ES-I3 (cell line): Measurements from ENCODE around the gene CD2AP.

ENCODE experiments used
- H3K36me3 ChIP-seq: 2 replicates; pipeline ENCODE4 v1.6.1; 2013; ENCODE audit warnings: mild to moderate bottlenecking, low read length, control low read depth, moderate library complexity; ENCODE audit not compliant: insufficient read depth
- H3K4me1 ChIP-seq: 2 replicates; pipeline ENCODE4 v1.6.1; 2013; ENCODE audit warnings: mild to moderate bottlenecking, control low read depth, low read length; ENCODE audit not compliant: insufficient read depth
- H3K9ac ChIP-seq: 2 replicates; pipeline ENCODE4 v1.6.1; 2013; ENCODE audit warnings: low read depth, mild to moderate bottlenecking, low read length, moderate library complexity
- H3K9me3 ChIP-seq: 2 replicates; pipeline ENCODE4 v1.6.1; 2013; ENCODE audit warnings: mild to moderate bottlenecking, low read length, moderate library complexity; ENCODE audit not compliant: control insufficient read depth, insufficient read depth

Gene CD2AP

DNA sequence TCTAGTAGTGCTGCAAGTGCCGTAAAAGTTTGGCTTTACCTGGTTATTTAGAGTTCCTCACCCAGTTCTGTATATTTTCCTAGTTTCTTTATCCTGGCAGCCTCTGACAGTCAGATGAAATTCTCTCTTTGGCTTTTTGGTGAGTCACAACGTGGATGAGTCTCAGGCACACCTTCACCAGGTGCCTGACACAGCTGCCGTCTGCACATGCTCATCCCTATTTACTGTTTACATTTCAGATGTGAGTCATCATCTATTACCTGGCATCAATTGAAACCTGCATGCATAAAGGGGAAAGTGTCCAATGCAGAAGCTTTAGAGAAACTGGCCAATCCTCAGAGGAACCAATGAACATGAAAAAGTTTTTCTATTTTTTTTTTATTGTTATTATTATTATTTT lies 187.5 kb downstream of the CD2AP start:
- Histone ChIP-seq H3K36me3 (no peaks in the 10 kb centered on the region), H3K4me1 (peaks cover 18% of the 10 kb centered on the region), H3K9me3 (no peaks in the 10 kb centered on the region), H3K9ac (no peak overlapping the region)

GRCh38 chr6:47669684-47670513 lies 192.3 kb downstream of the CD2AP start:
- no peaks in the 10 kb centered on the region for H3K9me3 ChIP-seq
- H3K9ac ChIP-seq: no peak overlapping the region
- no peaks in the 10 kb centered on the region for H3K36me3 ChIP-seq
- H3K4me1 ChIP-seq: peaks cover 23% of the 10 kb centered on the region

DNA sequence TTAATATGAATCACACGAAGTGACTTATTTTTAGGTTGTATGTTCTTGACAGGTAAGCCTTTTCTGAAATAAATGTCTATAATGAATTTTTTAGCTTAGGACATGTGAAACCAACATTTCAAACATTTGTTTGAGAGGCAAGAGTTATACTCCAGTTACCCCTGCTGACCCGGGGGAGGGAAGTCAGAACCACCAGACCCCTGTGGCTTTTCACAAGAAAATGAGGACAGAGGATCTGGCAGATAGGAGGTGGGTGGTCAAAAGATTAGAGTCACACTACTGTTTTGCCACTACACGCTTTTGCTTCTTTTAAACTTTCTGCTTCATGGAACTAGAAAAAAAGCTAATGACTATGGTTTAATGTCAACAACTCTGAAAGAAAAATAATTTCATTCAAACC lies 193.3 kb downstream of the CD2AP start:
- peaks cover 23% of the 10 kb centered on the region for H3K4me1 ChIP-seq
- no peaks in the 10 kb centered on the region for H3K36me3 ChIP-seq
- H3K9ac ChIP-seq: no peak overlapping the region
- no peaks in the 10 kb centered on the region for H3K9me3 ChIP-seq

GRCh38 chr6:47671777-47672176 lies 194.2 kb downstream of the CD2AP start:
- Histone ChIP-seq H3K4me1 (peaks cover 23% of the 10 kb centered on the region), H3K9me3 (no peaks in the 10 kb centered on the region), H3K36me3 (no peaks in the 10 kb centered on the region), H3K9ac (no peak overlapping the region)

- H3K36me3 ChIP-seq: no peaks in the 10 kb centered on the region
- no peak overlapping the region for H3K9ac ChIP-seq
- no peaks in the 10 kb centered on the region for H3K9me3 ChIP-seq
- peaks cover 23% of the 10 kb centered on the region for H3K4me1 ChIP-seq
These were observed 195.2 kb downstream of the CD2AP start for GRCh38 chr6:47672816-47673215.

DNA sequence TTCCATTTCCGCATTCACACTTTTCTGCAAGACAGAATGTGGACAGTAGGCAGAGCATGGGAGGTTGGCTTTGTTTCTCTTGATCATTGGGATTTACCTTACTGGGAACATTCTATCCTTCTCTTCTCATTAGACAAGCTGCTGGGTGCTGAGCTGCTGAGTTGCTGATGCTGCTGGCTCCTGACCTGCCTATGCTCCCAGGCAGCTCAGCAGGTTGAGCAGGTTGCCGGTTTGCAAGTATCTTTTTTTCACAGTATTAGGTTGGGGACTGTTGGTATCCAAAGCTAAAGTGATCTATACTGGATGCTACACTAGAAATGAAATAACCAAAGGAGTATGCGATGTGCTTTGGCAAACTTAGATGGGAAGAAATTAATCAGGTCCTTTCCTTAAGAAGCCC lies 197.1 kb downstream of the CD2AP start:
- Histone ChIP-seq H3K9me3 (no peaks in the 10 kb centered on the region), H3K36me3 (no peaks in the 10 kb centered on the region), H3K9ac (no peak overlapping the region), H3K4me1 (peaks cover 16% of the 10 kb centered on the region)
